Mesothelial cell of epicardium (in vitro differentiated cells): Measurements from ENCODE around the gene CRYBG3. TPM values are rescaled to one million over a fixed set of nuclear protein-coding genes. Genes with fewer than 3 reads are reported as not detected.

ENCODE experiments used
- DNase-seq, 2 experiments: peaks; one replicate each; pipeline ENCODE4 v3.0.0; 2021; ENCODE audit warnings: low spot score in 2 of 2; ENCODE audit not compliant: unreplicated experiment in 2 of 2
- H3K27ac Mint-ChIP-seq: 2 replicates; pipeline ENCODE4 v1.8.0; 2021; ENCODE audit warnings: mixed read lengths
- H3K27me3 Mint-ChIP-seq: 2 replicates; pipeline ENCODE4 v1.8.0; 2021; ENCODE audit warnings: low read depth, mixed read lengths
- H3K36me3 Mint-ChIP-seq: 2 replicates; pipeline ENCODE4 v1.8.0; 2021; ENCODE audit warnings: mixed read lengths
- H3K4me1 Mint-ChIP-seq: 2 replicates; pipeline ENCODE4 v1.8.0; 2021; ENCODE audit warnings: mixed read lengths
- H3K4me3 Mint-ChIP-seq: 2 replicates; pipeline ENCODE4 v1.8.0; 2021; ENCODE audit warnings: mild to moderate bottlenecking, moderate library complexity, mixed read lengths
- H3K9me3 Mint-ChIP-seq: 2 replicates; pipeline ENCODE4 v1.8.0; 2021; ENCODE audit warnings: mixed read lengths
- CTCF ChIP-seq: fragments of 200-600 bp; sonication (generic); IDR thresholded peaks from one replicate; pipeline ENCODE4 v1.5.0; 2021; ENCODE audit warnings: antibody characterized with exemption; ENCODE audit not compliant: unreplicated experiment
- total RNA-seq: library from RNA; stranded (reverse); gene quantifications from 3 replicates; pipeline ENCODE4 v1.2.1, GENCODE V29; 2021

CRYBG3 gene
- total RNA-seq, 1 donor from 2014 or later: 6.8 TPM

- H3K27ac Mint-ChIP-seq: no peak overlapping the region
- H3K4me1 Mint-ChIP-seq: no peaks in the 10 kb centered on the region
- H3K27me3 Mint-ChIP-seq: no peaks in the 10 kb centered on the region
- H3K9me3 Mint-ChIP-seq: no peaks in the 10 kb centered on the region
- no peak overlapping the region for H3K4me3 Mint-ChIP-seq
- peaks cover 48% of the 10 kb centered on the region for H3K36me3 Mint-ChIP-seq
- no peak for DNase-seq
- no peak for TF ChIP-seq CTCF
These were observed 127.3 kb downstream of the CRYBG3 start for GRCh38 chr3:97949110-97949485.

GRCh38 chr3:97949743-97950142, 127.9 kb downstream of the CRYBG3 start:
- Mint-ChIP-seq H3K27ac (no peak overlapping the region), H3K36me3 (peaks cover 52% of the 10 kb centered on the region), H3K4me3 (no peak overlapping the region), H3K27me3 (no peaks in the 10 kb centered on the region), H3K4me1 (no peaks in the 10 kb centered on the region), H3K9me3 (no peaks in the 10 kb centered on the region)
- TF ChIP-seq CTCF: no peak
- no peak for DNase-seq

- no peak for TF ChIP-seq CTCF
- H3K9me3 Mint-ChIP-seq: no peaks in the 10 kb centered on the region
- H3K36me3 Mint-ChIP-seq: peaks cover 54% of the 10 kb centered on the region
- no peak for DNase-seq
- H3K4me1 Mint-ChIP-seq: no peaks in the 10 kb centered on the region
- no peak overlapping the region for H3K4me3 Mint-ChIP-seq
- H3K27ac Mint-ChIP-seq: no peak overlapping the region
- H3K27me3 Mint-ChIP-seq: no peaks in the 10 kb centered on the region
These were observed 128.5 kb downstream of the CRYBG3 start for GRCh38 chr3:97950360-97950759.

GRCh38 chr3:97952280-97952679, 130.5 kb downstream of the CRYBG3 start:
- peaks cover 3% of the 10 kb centered on the region for H3K4me1 Mint-ChIP-seq
- H3K36me3 Mint-ChIP-seq: peaks cover 42% of the 10 kb centered on the region
- H3K27me3 Mint-ChIP-seq: no peaks in the 10 kb centered on the region
- TF ChIP-seq CTCF: no peak
- H3K4me3 Mint-ChIP-seq: no peak overlapping the region
- no peak overlapping the region for H3K27ac Mint-ChIP-seq
- H3K9me3 Mint-ChIP-seq: no peaks in the 10 kb centered on the region
- DNase-seq: no peak

- Mint-ChIP-seq H3K27me3 (no peaks in the 10 kb centered on the region), H3K9me3 (no peaks in the 10 kb centered on the region), H3K4me1 (peaks cover 3% of the 10 kb centered on the region), H3K27ac (no peak overlapping the region), H3K36me3 (peaks cover 40% of the 10 kb centered on the region), H3K4me3 (no peak overlapping the region)
- no peak for DNase-seq
- no peak for TF ChIP-seq CTCF
These were observed 131.1 kb downstream of the CRYBG3 start for GRCh38 chr3:97952872-97953271.

GRCh38 chr3:97954228-97954827, 132.5 kb downstream of the CRYBG3 start:
- no peak for DNase-seq
- Mint-ChIP-seq H3K27ac (no peak overlapping the region), H3K27me3 (no peaks in the 10 kb centered on the region), H3K4me3 (no peak overlapping the region), H3K4me1 (peaks cover 3% of the 10 kb centered on the region), H3K36me3 (peaks cover 34% of the 10 kb centered on the region), H3K9me3 (no peaks in the 10 kb centered on the region)
- TF ChIP-seq CTCF: no peak
